ENCODE measurements around the gene NRTN.

The NRTN gene

DNA sequence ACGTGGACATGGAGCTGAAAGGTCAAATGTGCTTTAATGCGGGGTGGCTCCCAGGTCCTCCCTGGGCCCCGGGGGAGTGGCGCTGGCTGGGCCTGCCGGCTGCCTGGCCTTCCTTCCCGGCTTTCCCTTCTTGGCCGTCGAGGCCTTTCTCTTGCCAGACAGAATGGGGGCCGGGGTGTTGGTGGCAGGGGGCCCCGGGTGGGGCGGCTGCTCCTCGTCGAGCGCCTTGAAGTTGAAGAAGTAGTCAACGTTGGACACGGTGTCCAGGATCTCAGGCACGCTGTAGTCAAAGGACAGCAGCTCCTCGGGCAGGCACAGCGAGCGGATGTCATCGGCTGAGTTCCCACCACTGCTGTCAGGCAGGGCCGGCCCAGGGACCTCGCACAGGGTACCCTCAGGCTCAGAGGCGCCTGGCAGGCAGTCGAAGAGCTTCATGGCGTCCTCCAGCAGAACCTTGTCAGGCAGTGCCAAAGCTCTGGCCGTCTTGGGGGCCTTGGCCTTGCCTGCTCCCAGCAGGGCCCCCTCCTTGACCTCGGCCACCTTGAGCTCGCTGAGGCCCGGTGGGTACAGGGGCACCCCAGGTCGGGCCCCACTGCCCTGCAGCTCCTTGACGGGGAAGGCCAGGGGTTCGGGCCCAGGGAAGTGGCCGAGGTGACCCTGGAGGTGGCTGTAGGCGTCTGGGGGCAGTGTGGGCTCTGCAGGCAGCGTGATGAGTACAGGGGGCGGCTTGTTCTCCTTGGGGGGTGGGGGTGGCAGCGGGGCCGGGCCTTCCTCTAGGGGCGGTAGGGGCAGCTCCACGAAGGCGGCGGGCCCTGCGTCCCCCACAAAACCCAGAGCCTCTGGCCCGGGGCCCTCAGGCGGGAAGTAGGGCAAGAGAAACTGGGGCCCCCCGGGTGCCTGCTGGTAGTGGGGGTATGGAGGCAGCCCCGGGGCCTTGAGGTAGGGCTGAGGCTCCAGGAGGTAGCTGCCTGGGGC, 21.6 kb upstream of the NRTN start:
- no peaks in the 10 kb centered on the region for H3K4me1 ChIP-seq
- intact Hi-C loops (cut with DNase I; ENCODE audit: low total_unique reads): no loop called here
- TF ChIP-seq, protein P1, sequence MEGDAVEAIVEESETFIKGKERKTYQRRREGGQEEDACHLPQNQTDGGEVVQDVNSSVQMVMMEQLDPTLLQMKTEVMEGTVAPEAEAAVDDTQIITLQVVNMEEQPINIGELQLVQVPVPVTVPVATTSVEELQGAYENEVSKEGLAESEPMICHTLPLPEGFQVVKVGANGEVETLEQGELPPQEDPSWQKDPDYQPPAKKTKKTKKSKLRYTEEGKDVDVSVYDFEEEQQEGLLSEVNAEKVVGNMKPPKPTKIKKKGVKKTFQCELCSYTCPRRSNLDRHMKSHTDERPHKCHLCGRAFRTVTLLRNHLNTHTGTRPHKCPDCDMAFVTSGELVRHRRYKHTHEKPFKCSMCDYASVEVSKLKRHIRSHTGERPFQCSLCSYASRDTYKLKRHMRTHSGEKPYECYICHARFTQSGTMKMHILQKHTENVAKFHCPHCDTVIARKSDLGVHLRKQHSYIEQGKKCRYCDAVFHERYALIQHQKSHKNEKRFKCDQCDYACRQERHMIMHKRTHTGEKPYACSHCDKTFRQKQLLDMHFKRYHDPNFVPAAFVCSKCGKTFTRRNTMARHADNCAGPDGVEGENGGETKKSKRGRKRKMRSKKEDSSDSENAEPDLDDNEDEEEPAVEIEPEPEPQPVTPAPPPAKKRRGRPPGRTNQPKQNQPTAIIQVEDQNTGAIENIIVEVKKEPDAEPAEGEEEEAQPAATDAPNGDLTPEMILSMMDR (IDR thresholded peaks at IDR 0.05): no peak
- no peak overlapping the region for H3K4me3 ChIP-seq
- no peak for DNase-seq
- no peak overlapping the region for H3K27ac ChIP-seq
- no peaks in the 10 kb centered on the region for H3K9me3 ChIP-seq
- peaks cover 36 to 47% (median 40%) of the 10 kb centered on the region in 3 donors for H3K36me3 ChIP-seq
- no peaks in the 10 kb centered on the region for H3K27me3 ChIP-seq

DNA sequence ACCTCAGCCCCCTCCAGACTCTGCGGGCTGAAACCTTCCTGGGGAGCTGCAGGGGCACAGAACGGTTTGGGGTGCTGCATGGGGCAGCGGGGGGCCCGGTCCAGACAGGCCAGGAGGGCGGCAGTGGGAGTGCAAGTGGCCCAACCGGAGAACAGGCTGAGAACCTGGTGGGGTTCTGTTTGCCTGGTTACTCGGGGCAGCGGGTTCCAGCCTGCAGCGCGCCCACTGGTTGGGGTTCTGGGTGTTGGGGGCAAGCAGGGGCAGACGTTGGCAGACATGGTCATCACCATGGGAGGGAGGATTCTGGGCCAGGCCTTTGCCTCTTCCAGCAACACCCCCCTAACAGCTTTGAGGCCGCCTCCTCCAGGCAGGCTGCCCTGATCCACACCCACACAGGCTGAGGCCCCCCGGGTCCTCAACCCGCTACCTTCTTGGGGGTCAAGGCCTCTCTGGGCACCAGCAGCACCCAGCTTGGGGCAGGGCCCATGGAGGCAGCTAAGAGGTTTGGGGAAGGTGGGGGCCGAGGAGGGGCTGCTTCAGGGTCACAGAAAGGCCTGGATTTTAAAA, 20.2 kb upstream of the NRTN start, which contains the start of gene PRR22:
Gene PRR22, minus strand, starts transcription at position 166 of the 567 bp plus-strand sequence. Its CDS starts 86 bp downstream, at position 80.
- Histone ChIP-seq H3K4me1 (peaks cover 0 to under 1% (median 0%) of the 10 kb centered on the region in 4 donors), H3K36me3 (peaks cover 50 to 61% (median 55%) of the 10 kb centered on the region in 3 donors), H3K9me3 (no peaks in the 10 kb centered on the region), H3K4me3 (no peak within 1 kb of the TSS), H3K27me3 (no peaks in the 10 kb centered on the region), H3K27ac (no peak within 1 kb of the TSS)
- TF ChIP-seq, protein P1 (IDR thresholded peaks at IDR 0.05): no peak
- no peak for DNase-seq
- intact Hi-C loops (cut with DNase I; ENCODE audit: low total_unique reads): no loop called here

DNA sequence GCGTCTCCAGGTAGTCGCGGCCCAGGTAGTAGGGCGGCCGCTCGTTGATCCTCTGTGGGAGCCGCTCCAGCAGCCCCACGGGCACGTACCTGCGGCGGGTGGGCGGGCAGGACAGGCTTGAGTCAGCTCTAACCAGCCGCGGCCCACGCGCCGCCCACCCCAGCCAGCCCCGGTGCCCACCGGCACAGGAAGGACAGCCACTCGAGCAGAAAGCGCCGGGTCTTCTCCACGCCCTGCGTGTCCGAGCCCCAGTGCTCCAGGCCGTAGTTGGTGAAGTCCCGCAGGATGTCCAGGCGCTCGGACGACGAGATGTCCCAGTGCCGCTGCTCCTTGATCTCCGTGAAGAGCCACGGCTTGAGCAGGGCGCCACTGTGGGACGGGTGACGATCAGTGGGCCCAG, 19.4 kb upstream of the NRTN start:
- TF ChIP-seq, protein P1 (IDR thresholded peaks at IDR 0.05): no peak
- H3K36me3 ChIP-seq: peaks cover 55 to 65% (median 59%) of the 10 kb centered on the region in 3 donors

DNA sequence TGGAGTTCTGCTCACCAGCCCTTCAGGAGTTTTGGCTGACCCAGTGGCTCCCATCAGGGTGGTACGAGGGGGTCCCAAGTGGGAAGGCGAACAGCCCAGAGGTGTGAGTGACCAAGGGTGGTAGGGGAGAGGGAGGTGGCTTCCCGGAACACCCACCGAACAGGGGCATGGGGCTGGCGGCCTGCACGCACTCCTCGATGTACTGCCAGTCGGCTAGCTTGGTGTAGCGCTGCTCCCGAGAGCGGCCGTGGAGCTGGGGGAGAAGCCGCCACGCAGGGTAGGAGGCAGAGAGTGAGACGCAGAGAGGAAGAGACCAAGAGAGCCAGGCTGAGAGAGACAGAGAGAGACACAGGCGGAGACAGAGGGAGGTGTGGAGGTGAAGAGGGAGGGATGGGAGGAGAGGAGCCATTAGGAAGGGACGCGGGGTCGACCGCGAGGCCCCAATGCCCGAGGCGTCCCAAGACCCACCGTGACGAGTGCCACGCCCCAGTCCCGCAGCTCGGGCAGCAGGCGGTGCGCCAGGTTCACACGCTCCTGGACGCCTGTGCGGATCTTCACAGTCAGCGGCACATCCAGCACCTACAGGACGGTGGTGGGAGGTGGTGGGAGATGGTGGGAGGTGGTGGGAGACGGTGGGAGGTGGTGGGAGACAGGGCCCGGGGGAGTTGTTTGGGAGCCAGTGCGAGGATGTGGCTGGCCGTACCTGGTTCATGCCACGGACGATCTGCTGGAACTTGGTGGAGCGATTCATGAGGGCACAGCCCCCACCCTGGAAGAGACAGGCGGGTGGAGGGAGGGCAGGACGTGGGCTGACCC, 18.1 kb upstream of the NRTN start:
- Histone ChIP-seq H3K27ac (no peak overlapping the region), H3K4me3 (no peak overlapping the region), H3K4me1 (peaks cover 0 to 8% (median 7%) of the 10 kb centered on the region in 4 donors), H3K27me3 (no peaks in the 10 kb centered on the region), H3K36me3 (peaks cover 55 to 65% (median 59%) of the 10 kb centered on the region in 3 donors), H3K9me3 (no peaks in the 10 kb centered on the region)
- intact Hi-C loops (cut with DNase I; ENCODE audit: low total_unique reads): no loop called here
- DNase-seq: no peak
- TF ChIP-seq, protein P1 (IDR thresholded peaks at IDR 0.05): no peak

More for the DNA sequence above, 19.4 kb upstream of the NRTN start:
- Histone ChIP-seq H3K9me3 (no peaks in the 10 kb centered on the region), H3K27me3 (no peaks in the 10 kb centered on the region), H3K27ac (no peak overlapping the region), H3K4me1 (peaks cover 0 to 8% (median 7%) of the 10 kb centered on the region in 4 donors), H3K4me3 (no peak overlapping the region)
- intact Hi-C loops (cut with DNase I; ENCODE audit: low total_unique reads): no loop called here
- DNase-seq: no peak

Measured in tibial artery (tissue), 4 donors.